PC-3 (cell line): ENCODE data around the gene TARBP1. TPM values are rescaled to one million over a fixed set of nuclear protein-coding genes. Genes with fewer than 3 reads are reported as not detected.

Experiments used
- ATAC-seq: fragments of 200-7000 bp; cut with Tn5 transposase; 2 replicates; pipeline ENCODE4 v1.9.1; 2020; ENCODE audit warnings: mild to moderate bottlenecking, moderate library complexity
- BruUV-seq: library from RNA; stranded (reverse); fragments of 400-500 nt; replicated peaks from 2 replicates; lab custom pipeline; 2021; lab: Mats Ljungman, UMichigan
- CTCF ChIA-PET: fragments of 300-600 bp; sonication (Branson Sonifier 250); formaldehyde crosslinking; loops from one replicate; lab custom pipeline; 2022; ENCODE audit warnings: antibody characterized with exemption; lab: Charles Lee
- POLR2A ChIA-PET: fragments of 300-600 bp; sonication (Branson Sonifier 250); formaldehyde crosslinking; loops from one replicate; lab custom pipeline; 2022; ENCODE audit warnings: antibody characterized with exemption; ENCODE audit not compliant: unreplicated experiment; lab: Charles Lee
- DNase-seq: peaks from one replicate; pipeline ENCODE4 v3.0.0-alpha.2; 2015
- H2AFZ ChIP-seq: fragments of 300-600 bp; sonication (generic); 2 replicates; pipeline ENCODE4 v1.6.0; 2016; ENCODE audit warnings: antibody characterized with exemption, low read length
- H3F3A ChIP-seq: fragments of 300-600 bp; sonication (generic); one replicate; pipeline ENCODE4 v1.6.0; 2017; ENCODE audit warnings: antibody characterized with exemption, low read length, control low read depth, mild to moderate bottlenecking; ENCODE audit not compliant: unreplicated experiment
- H3K27ac ChIP-seq: fragments of 300-600 bp; sonication (generic); 2 replicates; pipeline ENCODE4 v1.5.1; 2016; ENCODE audit warnings: mild to moderate bottlenecking, low read length
- H3K27me3 ChIP-seq: fragments of 300-600 bp; sonication (generic); 2 replicates; pipeline ENCODE4 v1.6.1; 2016; ENCODE audit warnings: low read length, mixed read lengths
- H3K36me3 ChIP-seq: fragments of 300-600 bp; sonication (generic); 2 replicates; pipeline ENCODE4 v1.6.1; 2016; ENCODE audit warnings: low read depth, mixed run types, low read length, mixed read lengths
- H3K4me1 ChIP-seq: fragments of 300-600 bp; sonication (generic); 2 replicates; pipeline ENCODE4 v1.5.1; 2016; ENCODE audit warnings: low read length; ENCODE audit not compliant: insufficient read depth
- H3K4me2 ChIP-seq: fragments of 300-600 bp; sonication (generic); 2 replicates; pipeline ENCODE4 v1.6.0; 2016; ENCODE audit warnings: low read length
- H3K4me3 ChIP-seq: fragments of 300-600 bp; sonication (generic); 2 replicates; pipeline ENCODE4 v1.5.1; 2016; ENCODE audit warnings: mild to moderate bottlenecking, low read length, mixed read lengths
- H3K79me2 ChIP-seq: fragments of 300-600 bp; sonication (generic); 2 replicates; pipeline ENCODE4 v1.6.1; 2017; ENCODE audit warnings: low read length, mixed read lengths
- H3K9ac ChIP-seq: fragments of 300-600 bp; sonication (generic); 2 replicates; pipeline ENCODE4 v1.6.0; 2016; ENCODE audit warnings: mild to moderate bottlenecking, low read length
- H3K9me2 ChIP-seq: fragments of 300-600 bp; sonication (generic); replicated peaks from 2 replicates; pipeline ENCODE4 v1.6.1; 2016; ENCODE audit warnings: mixed run types, low read length, mixed read lengths
- H3K9me3 ChIP-seq: fragments of 300-600 bp; sonication (generic); 2 replicates; pipeline ENCODE4 v1.6.1; 2016; ENCODE audit warnings: low read length, mixed read lengths
- H4K20me1 ChIP-seq: fragments of 300-600 bp; sonication (generic); 2 replicates; pipeline ENCODE4 v1.6.1; 2016; ENCODE audit warnings: low read length, mixed read lengths
- CTCF ChIP-seq: fragments of 300-600 bp; sonication (generic); conservative IDR thresholded peaks from 2 replicates; pipeline ENCODE4 v1.5.1; 2017; ENCODE audit warnings: antibody characterized with exemption, low read depth, mild to moderate bottlenecking, low read length
- EZH2 ChIP-seq: fragments of 300-600 bp; sonication (generic); IDR thresholded peaks from one replicate; pipeline ENCODE4 v1.6.1; 2017; ENCODE audit warnings: antibody characterized with exemption, mild to moderate bottlenecking, low read length; ENCODE audit not compliant: unreplicated experiment
- EZH2phosphoT487 ChIP-seq: fragments of 300-600 bp; sonication (generic); IDR thresholded peaks from 2 replicates; pipeline ENCODE4 v1.6.1; 2018; ENCODE audit warnings: mild to moderate bottlenecking, antibody characterized with exemption, low read length, borderline replicate concordance
- intact Hi-C: fragments of 100-400 bp; cut with micrococcal nuclease; formaldehyde crosslinking; loops from 2 replicates; pipeline ENCODE4 v1.9.0; 2023
- total RNA-seq: library from RNA; depleted of rRNA; stranded (reverse); fragments of >200 nt; gene quantifications from 2 replicates; pipeline ENCODE4 v1.2.3, GENCODE V29; 2014

Gene TARBP1
- total RNA-seq, 1 experiment from 2014 or later = 15.1 TPM

GRCh38 chr1:234515821-234516241, 36.9 kb upstream of the TARBP1 start:
- DNase-seq (peak; percentile 55), ATAC-seq (peak; percentile 78)
- TF ChIP-seq EZH2phosphoT487 (no peak), CTCF (no peak), EZH2 (no peak)
- ChIA-PET POLR2A (no interaction called here), CTCF (no interaction called here)
- Histone ChIP-seq H3K4me3 (no peak overlapping the region), H3K9me3 (no peaks in the 10 kb centered on the region), H3K9me2 (no peaks in the 10 kb centered on the region), H4K20me1 (no peaks in the 10 kb centered on the region), H2AFZ (peak overlapping the region; percentile 62), H3K4me1 (peaks cover 12% of the 10 kb centered on the region), H3K79me2 (no peaks in the 10 kb centered on the region), H3K27ac (peak overlapping the region; percentile 83), H3F3A (no peaks in the 10 kb centered on the region), H3K4me2 (peak overlapping the region; percentile 60), H3K27me3 (no peaks in the 10 kb centered on the region), H3K36me3 (no peaks in the 10 kb centered on the region), H3K9ac (0 out of 2 replicates have a peak overlapping the region, but pooled peaks have one; percentile 16)
- intact Hi-C loops = no loop called here
- BruUV-seq = no TSS peak

- Histone ChIP-seq H3K4me1 (peaks cover 12% of the 10 kb centered on the region), H3K36me3 (no peaks in the 10 kb centered on the region), H3F3A (no peaks in the 10 kb centered on the region), H3K27ac (peak overlapping the region; percentile 83), H3K79me2 (no peaks in the 10 kb centered on the region), H3K9me2 (no peaks in the 10 kb centered on the region), H3K4me3 (no peak overlapping the region), H4K20me1 (no peaks in the 10 kb centered on the region), H3K4me2 (peak overlapping the region; percentile 60), H3K9me3 (no peaks in the 10 kb centered on the region), H3K27me3 (no peaks in the 10 kb centered on the region), H2AFZ (peak overlapping the region; percentile 62), H3K9ac (0 out of 2 replicates have a peak overlapping the region, but pooled peaks have one; percentile 16)
- ChIA-PET POLR2A (no interaction called here), CTCF (no interaction called here)
- BruUV-seq = no TSS peak
- intact Hi-C loops = no loop called here
- DNase-seq (peak; percentile 54), ATAC-seq (peak; percentile 82)
- no peak for TF ChIP-seq EZH2
- TF ChIP-seq EZH2phosphoT487 = no peak
- no peak for TF ChIP-seq CTCF
Measured at GRCh38 chr1:234515411-234515810, 36.4 kb upstream of the TARBP1 start.

- ChIA-PET POLR2A (no interaction called here), CTCF (no interaction called here)
- TF ChIP-seq EZH2phosphoT487 (no peak), CTCF (no peak), EZH2 (no peak)
- H3K4me2 ChIP-seq = no peak overlapping the region
- H3K9me3 ChIP-seq = no peaks in the 10 kb centered on the region
- H3K4me3 ChIP-seq = no peak overlapping the region
- no peak for DNase-seq
- H3K36me3 ChIP-seq = no peaks in the 10 kb centered on the region
- H3F3A ChIP-seq = no peaks in the 10 kb centered on the region
- no peaks in the 10 kb centered on the region for H3K9me2 ChIP-seq
- no peak overlapping the region for H3K9ac ChIP-seq
- H3K79me2 ChIP-seq = no peaks in the 10 kb centered on the region
- no TSS peak for BruUV-seq
- no peak overlapping the region for H3K27ac ChIP-seq
- peaks cover 17% of the 10 kb centered on the region for H3K4me1 ChIP-seq
- intact Hi-C loops = no loop called here
- no peaks in the 10 kb centered on the region for H3K27me3 ChIP-seq
- no peak overlapping the region for H2AFZ ChIP-seq
- no peaks in the 10 kb centered on the region for H4K20me1 ChIP-seq
- ATAC-seq = no peak
Measured at GRCh38 chr1:234512451-234512861, 33.5 kb upstream of the TARBP1 start.
